GM23338 (cell line): ENCODE measurements around the gene MIPEP. TPM values are rescaled to one million over a fixed set of nuclear protein-coding genes. Genes with fewer than 3 reads are reported as not detected.

Experiments
- ATAC-seq: fragments of 200-7000 bp; cut with Tn5 transposase; 3 replicates; pipeline ENCODE4 v1.9.1; 2020
- DNase-seq: peaks from one replicate; pipeline ENCODE4 v3.0.0-alpha.2; 2015; ENCODE audit warnings: low spot score
- H2AFZ ChIP-seq: fragments of 200-600 bp; sonication (generic); 2 replicates; pipeline ENCODE4 v1.8.0; 2016; ENCODE audit warnings: antibody characterized with exemption, mild to moderate bottlenecking, moderate library complexity
- H3F3A ChIP-seq: fragments of 200-600 bp; sonication (generic); replicated peaks from 2 replicates; pipeline ENCODE4 v1.8.0; 2017; ENCODE audit warnings: antibody characterized with exemption, mixed run types, low read depth
- H3K27ac ChIP-seq: fragments of 200-600 bp; sonication (generic); 2 replicates; pipeline ENCODE4 v1.6.1; 2016; ENCODE audit warnings: low read depth
- H3K27me3 ChIP-seq: fragments of 200-600 bp; sonication (generic); 2 replicates; pipeline ENCODE4 v1.8.0; 2016; ENCODE audit warnings: mild to moderate bottlenecking, mixed run types, moderate library complexity; ENCODE audit not compliant: insufficient read depth
- H3K36me3 ChIP-seq: fragments of 200-600 bp; sonication (generic); 2 replicates; pipeline ENCODE4 v1.8.0; 2016; ENCODE audit warnings: mild to moderate bottlenecking; ENCODE audit not compliant: insufficient read depth
- H3K4me1 ChIP-seq: fragments of 200-600 bp; sonication (generic); 2 replicates; pipeline ENCODE4 v1.8.0; 2016; ENCODE audit warnings: mild to moderate bottlenecking, moderate library complexity; ENCODE audit not compliant: insufficient read depth
- H3K4me2 ChIP-seq: fragments of 200-600 bp; sonication (generic); 2 replicates; pipeline ENCODE4 v1.7.1; 2017; ENCODE audit warnings: mixed run types
- H3K4me3 ChIP-seq: fragments of 200-600 bp; sonication (generic); 2 replicates; pipeline ENCODE4 v1.6.1; 2016; ENCODE audit warnings: mixed run types
- H3K79me2 ChIP-seq: fragments of 200-600 bp; sonication (generic); replicated peaks from 2 replicates; pipeline ENCODE4 v1.8.0; 2017; ENCODE audit warnings: mild to moderate bottlenecking; ENCODE audit not compliant: insufficient read depth
- H3K9me2 ChIP-seq: fragments of 200-600 bp; sonication (generic); 2 replicates; pipeline ENCODE4 v1.8.0; 2017; ENCODE audit not compliant: insufficient read depth
- H4K20me1 ChIP-seq: fragments of 200-600 bp; sonication (generic); replicated peaks from 2 replicates; pipeline ENCODE4 v1.8.0; 2017; ENCODE audit warnings: mild to moderate bottlenecking; ENCODE audit not compliant: insufficient read depth
- H3K27ac Mint-ChIP-seq: 2 replicates; pipeline ENCODE4 v1.8.0; 2020; ENCODE audit warnings: inconsistent platforms, mild to moderate bottlenecking, moderate library complexity, mixed read lengths
- H3K27me3 Mint-ChIP-seq: 3 replicates; pipeline ENCODE4 v1.8.0; 2022; ENCODE audit warnings: low read depth, mild to moderate bottlenecking, moderate library complexity, mixed read lengths, inconsistent platforms; ENCODE audit not compliant: insufficient read depth, poor library complexity
- H3K36me3 Mint-ChIP-seq: 3 replicates; pipeline ENCODE4 v1.8.0; 2021; ENCODE audit warnings: low read depth, mild to moderate bottlenecking, inconsistent platforms, moderate library complexity, mixed read lengths
- H3K4me1 Mint-ChIP-seq: 3 replicates; pipeline ENCODE4 v1.8.0; 2020; ENCODE audit warnings: mild to moderate bottlenecking, inconsistent platforms, mixed read lengths
- H3K4me3 Mint-ChIP-seq: 3 replicates; pipeline ENCODE4 v1.8.0; 2021; ENCODE audit warnings: moderate library complexity, mild to moderate bottlenecking, inconsistent platforms, mixed read lengths
- H3K9me3 Mint-ChIP-seq: 3 replicates; pipeline ENCODE4 v1.8.0; 2020; ENCODE audit warnings: moderate library complexity, mild to moderate bottlenecking, inconsistent platforms, mixed read lengths
- CREB1 ChIP-seq: fragments of 250-450 bp; sonication (Bioruptor Pico); IDR thresholded peaks from 2 replicates; pipeline ENCODE4 v1.5.0; 2020; ENCODE audit warnings: low read depth, mild to moderate bottlenecking, moderate library complexity
- ETS1 ChIP-seq: IDR thresholded peaks from 2 replicates; pipeline ENCODE4 v1.6.1; 2016; ENCODE audit warnings: antibody characterized with exemption
- JUNB ChIP-seq: IDR thresholded peaks from one replicate; pipeline ENCODE4 v1.6.1; 2016; ENCODE audit warnings: antibody characterized with exemption; ENCODE audit not compliant: unreplicated experiment
- NANOG ChIP-seq: IDR thresholded peaks from 2 replicates; pipeline ENCODE4 v1.6.1; 2016; ENCODE audit warnings: antibody characterized with exemption, borderline replicate concordance
- POLR2AphosphoS5 ChIP-seq: IDR thresholded peaks from 2 replicates; pipeline ENCODE4 v1.6.1; 2016; ENCODE audit warnings: antibody characterized with exemption, low read depth
- REST ChIP-seq: IDR thresholded peaks from one replicate; pipeline ENCODE4 v1.6.1; 2018; ENCODE audit warnings: antibody characterized with exemption; ENCODE audit not compliant: unreplicated experiment
- STAT1 ChIP-seq: IDR thresholded peaks from one replicate; pipeline ENCODE4 v1.6.1; 2016; ENCODE audit warnings: antibody characterized with exemption; ENCODE audit not compliant: unreplicated experiment
- ZNF114 ChIP-seq: fragments of 250-450 bp; sonication (Bioruptor Pico); IDR thresholded peaks from 2 replicates; pipeline ENCODE4 v1.5.0; 2020; ENCODE audit warnings: mild to moderate bottlenecking, moderate library complexity
- ZNF331 ChIP-seq: fragments of 250-450 bp; sonication (Bioruptor Pico); IDR thresholded peaks from 2 replicates; pipeline ENCODE4 v1.5.0; 2020; ENCODE audit warnings: low read depth, mild to moderate bottlenecking, moderate library complexity
- polyA plus RNA-seq: library from polyadenylated mRNA; unstranded; fragments of >200 nt; fragmentation: Nextera tagmentation; extraction: Ambion mirVana; gene quantifications from 2 replicates; pipeline ENCODE4 v1.2.1, GENCODE V29; 2016
- total RNA-seq: library from RNA; depleted of rRNA; stranded (reverse); fragments of >200 nt; shearing (Covaris generic); gene quantifications from 2 replicates; pipeline ENCODE4 v1.2.3, GENCODE V29; 2014

The MIPEP gene
- total and polyA plus RNA-seq, 2 experiments from 2014 or later: 20.8 to 22.5 TPM

DNA sequence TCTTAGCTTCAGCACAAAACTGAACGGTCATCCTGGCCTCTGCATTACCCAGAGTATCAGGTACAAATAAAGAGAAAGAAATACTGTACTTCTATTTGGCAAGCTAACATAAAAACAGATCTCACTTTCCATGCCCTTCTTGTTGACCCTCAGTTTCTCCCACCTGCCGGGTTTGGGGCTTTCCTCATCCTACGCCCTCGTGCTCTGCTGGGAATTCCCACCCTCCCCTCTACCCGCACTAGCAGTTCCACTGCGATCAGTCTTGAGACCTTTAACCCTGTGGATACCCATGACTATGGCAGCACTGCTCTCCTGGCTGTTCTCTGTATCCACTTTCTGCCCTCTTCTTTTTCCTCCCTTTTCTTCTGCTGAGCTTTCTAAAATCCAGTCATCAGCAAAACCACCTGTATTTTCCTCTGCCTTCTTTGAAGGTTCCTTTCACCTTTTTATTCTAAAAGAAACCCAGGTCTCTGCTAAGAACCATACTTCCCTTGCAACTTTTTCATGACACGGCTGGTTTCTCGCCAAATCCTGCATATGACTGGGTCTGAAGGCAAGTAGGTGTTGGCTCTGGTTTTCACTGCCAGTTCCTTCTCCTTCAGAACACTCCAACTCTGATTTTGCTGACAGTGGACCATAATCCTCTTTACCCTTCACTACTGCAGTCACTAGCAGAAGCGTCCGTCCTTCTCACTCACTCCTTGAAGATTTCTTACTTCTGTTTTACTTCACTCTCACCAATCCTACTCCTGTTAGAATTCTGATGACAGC lies 99.4 kb downstream of the MIPEP start (continued):
- TF ChIP-seq STAT1 (no peak), CREB1 (CRISPR knock-in tag) (no peak), ETS1 (no peak), POLR2AphosphoS5 (no peak), REST (no peak), NANOG (no peak)

DNA sequence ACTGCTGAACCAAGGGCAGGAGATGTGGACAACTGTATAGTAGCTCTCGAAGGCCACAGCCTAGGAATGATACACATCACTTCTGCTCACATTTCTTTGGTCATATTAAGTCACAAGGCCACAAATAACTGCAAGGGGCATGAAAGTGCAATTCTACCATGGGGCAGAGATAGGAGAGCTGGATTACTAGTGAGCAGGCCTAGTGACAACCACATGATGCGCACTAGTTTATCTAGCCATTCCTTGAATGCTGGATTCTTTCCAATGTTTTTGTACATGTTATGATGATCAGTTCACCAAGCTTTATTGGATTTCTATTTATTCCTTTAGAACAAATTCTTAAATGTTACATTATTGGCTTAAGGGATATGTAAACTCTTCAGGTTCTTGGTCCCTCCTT lies 100.7 kb downstream of the MIPEP start:
- Histone ChIP-seq H2AFZ (no peak overlapping the region), H3K4me3 (no peak overlapping the region), H3K4me1 (peaks cover 4% of the 10 kb centered on the region), H3K79me2 (no peaks in the 10 kb centered on the region), H3K27me3 (no peaks in the 10 kb centered on the region), H3K4me2 (no peak overlapping the region), H3F3A (no peaks in the 10 kb centered on the region), H4K20me1 (no peaks in the 10 kb centered on the region), H3K27ac (no peak overlapping the region), H3K9me2 (peaks cover 3% of the 10 kb centered on the region), H3K36me3 (no peaks in the 10 kb centered on the region)
- Mint-ChIP-seq H3K27ac (no peak overlapping the region), H3K4me3 (no peak overlapping the region), H3K27me3 (no peaks in the 10 kb centered on the region), H3K36me3 (peaks cover 10% of the 10 kb centered on the region), H3K4me1 (peaks cover under 1% of the 10 kb centered on the region; the same call in 1 of the 3 replicates), H3K9me3 (peaks cover 8% of the 10 kb centered on the region; the same call in 2 of the 3 replicates)
- DNase-seq: no peak
- ATAC-seq: no peak
- TF ChIP-seq POLR2AphosphoS5: no peak
- no peak for TF ChIP-seq JUNB
- TF ChIP-seq ZNF331 (CRISPR knock-in tag): no peak
- TF ChIP-seq ZNF114 (CRISPR knock-in tag): no peak
- no peak for TF ChIP-seq ETS1
